ENCODE measurements around the gene NOCT. TPM values are rescaled to one million over a fixed set of nuclear protein-coding genes. Genes with fewer than 3 reads are reported as not detected.
"Not testable (repeated sequence)": the region's sequence is repeated elsewhere in the genome, so short reads cannot be mapped to it uniquely, and the experiment has no call there.

The NOCT gene
- total RNA-seq, 1 experiment from 2014 or later, result 43.4 TPM

DNA sequence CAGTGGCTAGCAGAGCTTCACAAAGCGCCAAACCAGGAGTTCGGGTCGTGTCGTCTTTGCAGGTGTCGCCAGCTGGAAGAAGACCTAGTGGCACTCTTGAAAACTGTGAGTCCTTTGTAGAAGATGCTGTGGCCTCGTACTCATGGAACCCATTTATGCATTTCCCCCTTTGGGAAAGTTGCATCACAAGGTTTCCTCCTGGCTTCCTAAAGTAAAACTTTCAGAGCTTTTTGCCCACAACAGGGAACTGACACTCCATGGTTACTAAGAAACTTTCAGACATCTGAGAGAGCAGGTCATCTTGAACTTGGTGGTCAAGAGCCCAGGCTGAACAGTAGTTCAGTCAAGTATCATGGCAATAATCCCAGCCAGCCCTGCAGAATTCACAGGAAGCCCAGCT is 15.9 kb upstream of the NOCT start (continued):
- TF ChIP-seq, protein P1, sequence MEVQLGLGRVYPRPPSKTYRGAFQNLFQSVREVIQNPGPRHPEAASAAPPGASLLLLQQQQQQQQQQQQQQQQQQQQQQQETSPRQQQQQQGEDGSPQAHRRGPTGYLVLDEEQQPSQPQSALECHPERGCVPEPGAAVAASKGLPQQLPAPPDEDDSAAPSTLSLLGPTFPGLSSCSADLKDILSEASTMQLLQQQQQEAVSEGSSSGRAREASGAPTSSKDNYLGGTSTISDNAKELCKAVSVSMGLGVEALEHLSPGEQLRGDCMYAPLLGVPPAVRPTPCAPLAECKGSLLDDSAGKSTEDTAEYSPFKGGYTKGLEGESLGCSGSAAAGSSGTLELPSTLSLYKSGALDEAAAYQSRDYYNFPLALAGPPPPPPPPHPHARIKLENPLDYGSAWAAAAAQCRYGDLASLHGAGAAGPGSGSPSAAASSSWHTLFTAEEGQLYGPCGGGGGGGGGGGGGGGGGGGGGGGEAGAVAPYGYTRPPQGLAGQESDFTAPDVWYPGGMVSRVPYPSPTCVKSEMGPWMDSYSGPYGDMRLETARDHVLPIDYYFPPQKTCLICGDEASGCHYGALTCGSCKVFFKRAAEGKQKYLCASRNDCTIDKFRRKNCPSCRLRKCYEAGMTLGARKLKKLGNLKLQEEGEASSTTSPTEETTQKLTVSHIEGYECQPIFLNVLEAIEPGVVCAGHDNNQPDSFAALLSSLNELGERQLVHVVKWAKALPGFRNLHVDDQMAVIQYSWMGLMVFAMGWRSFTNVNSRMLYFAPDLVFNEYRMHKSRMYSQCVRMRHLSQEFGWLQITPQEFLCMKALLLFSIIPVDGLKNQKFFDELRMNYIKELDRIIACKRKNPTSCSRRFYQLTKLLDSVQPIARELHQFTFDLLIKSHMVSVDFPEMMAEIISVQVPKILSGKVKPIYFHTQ (CRISPR knock-in tag; IDR thresholded peaks at IDR 0.05), result no peak
- TF ChIP-seq, protein P2, sequence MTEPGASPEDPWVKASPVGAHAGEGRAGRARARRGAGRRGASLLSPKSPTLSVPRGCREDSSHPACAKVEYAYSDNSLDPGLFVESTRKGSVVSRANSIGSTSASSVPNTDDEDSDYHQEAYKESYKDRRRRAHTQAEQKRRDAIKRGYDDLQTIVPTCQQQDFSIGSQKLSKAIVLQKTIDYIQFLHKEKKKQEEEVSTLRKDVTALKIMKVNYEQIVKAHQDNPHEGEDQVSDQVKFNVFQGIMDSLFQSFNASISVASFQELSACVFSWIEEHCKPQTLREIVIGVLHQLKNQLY (CRISPR knock-in tag; IDR thresholded peaks at IDR 0.05), result no peak

DNA sequence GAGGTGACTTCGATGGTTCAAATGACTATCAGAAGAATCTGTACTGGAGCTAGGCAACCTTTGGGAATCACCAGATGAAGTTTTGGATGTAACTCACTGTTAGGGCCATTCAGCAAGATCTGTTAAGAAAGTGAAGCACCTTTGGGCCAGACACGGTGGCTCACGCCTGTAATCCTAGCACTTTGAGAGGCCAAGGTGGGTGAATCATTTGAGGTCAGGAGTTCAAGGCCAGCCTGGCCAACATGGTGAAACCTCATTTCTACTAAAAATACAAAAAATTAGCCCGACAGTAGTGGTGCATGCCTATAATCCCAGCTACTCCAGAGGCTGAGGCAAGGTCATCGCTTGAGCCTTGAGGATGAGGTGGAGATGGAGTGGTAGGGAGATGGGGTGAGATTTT is 15.4 kb upstream of the NOCT start:
- H3K36me3 Mint-ChIP-seq; H3K4me3 Mint-ChIP-seq; DNase-seq (ENCODE audit: low spot score); POLR2A ChIA-PET; CTCF ChIA-PET; H3K4me1 Mint-ChIP-seq; H3K27me3 Mint-ChIP-seq (ENCODE audit: low read depth); ATAC-seq; H3K9me3 Mint-ChIP-seq; H3K27ac Mint-ChIP-seq: not testable (repeated sequence)

DNA sequence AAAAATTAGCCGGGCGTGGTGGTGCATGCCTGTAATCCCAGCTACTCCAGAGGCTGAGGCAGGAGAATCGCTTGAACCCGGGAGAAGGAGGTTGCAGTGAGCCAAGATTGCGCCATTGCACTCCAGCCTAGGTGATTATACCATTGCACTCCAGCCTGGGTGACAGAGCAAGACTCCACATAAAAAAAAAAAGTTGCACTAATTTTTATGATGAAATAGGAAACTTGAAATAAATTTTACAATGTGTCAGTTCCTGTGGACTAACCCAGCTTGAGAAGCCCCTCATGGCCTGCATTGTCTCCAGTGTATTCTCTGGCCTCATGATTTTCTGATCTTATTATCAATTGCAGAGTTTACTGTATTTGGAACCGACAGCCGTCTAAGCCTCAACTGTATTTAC is 14.2 kb upstream of the NOCT start:
- CTCF ChIA-PET; H3K9me3 Mint-ChIP-seq; DNase-seq (ENCODE audit: low spot score); ATAC-seq; H3K36me3 Mint-ChIP-seq; H3K27me3 Mint-ChIP-seq (ENCODE audit: low read depth); H3K4me3 Mint-ChIP-seq; H3K4me1 Mint-ChIP-seq; H3K27ac Mint-ChIP-seq: not testable (repeated sequence)
- POLR2A ChIA-PET, result interaction anchor here (0.6 kb wide), 1 partner anchor 441 kb away, joined by 4 read pairs; no protein-coding TSS in a partner anchor

DNA sequence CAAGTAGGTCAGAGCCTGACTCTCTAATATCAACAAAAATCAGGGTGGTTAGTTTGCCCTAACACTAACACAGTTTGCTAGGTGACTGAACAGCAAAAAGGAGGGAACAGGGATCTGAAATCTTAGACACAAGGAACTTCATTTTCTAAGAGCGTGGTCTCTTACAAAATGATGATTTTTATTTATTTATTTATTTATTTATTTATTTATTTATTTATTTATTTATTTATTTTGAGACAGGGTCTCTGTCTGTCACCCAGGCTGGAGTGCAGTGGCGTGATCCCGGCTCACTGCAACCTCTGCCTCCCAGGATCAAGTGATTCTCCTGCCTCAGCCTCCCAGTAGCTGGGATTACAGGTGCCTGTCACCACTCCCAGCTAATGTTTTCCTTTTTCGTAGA is 11.9 kb upstream of the NOCT start:
- H3K27ac Mint-ChIP-seq; ATAC-seq; H3K4me3 Mint-ChIP-seq; POLR2A ChIA-PET; H3K4me1 Mint-ChIP-seq; H3K27me3 Mint-ChIP-seq (ENCODE audit: low read depth); H3K36me3 Mint-ChIP-seq; H3K9me3 Mint-ChIP-seq; DNase-seq (ENCODE audit: low spot score): not testable (repeated sequence)
- CTCF ChIA-PET, result interaction anchor here (1.4 kb wide), 1 partner anchor 27 kb away, joined by 3 read pairs; no protein-coding TSS in a partner anchor

DNA sequence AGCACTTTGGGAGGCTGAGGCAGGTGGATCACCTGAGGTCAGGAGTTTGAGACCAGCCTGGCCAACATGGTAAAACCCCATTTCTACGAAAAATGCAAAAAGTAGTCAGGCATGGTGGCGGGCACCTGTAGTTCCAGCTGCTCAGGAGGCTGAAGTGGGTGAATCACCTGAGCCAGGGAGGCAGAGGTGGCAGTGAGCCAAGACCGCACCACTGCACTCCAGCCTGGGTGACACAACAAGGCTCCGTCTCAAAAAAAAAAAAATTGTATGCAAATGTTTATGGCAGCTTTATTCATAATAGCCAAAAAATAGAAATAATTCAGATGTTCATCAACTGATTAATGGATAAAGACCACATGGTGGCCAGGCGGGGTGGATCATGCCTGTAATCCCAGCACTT is 9.8 kb upstream of the NOCT start:
- Mint-ChIP-seq H3K4me3 (no peak overlapping the region), H3K9me3 (peaks cover 9% of the 10 kb centered on the region), H3K27me3 (ENCODE audit: low read depth) (no peaks in the 10 kb centered on the region), H3K4me1 (0 out of 2 replicates have a peak, but pooled peaks cover 3% of the 10 kb centered on the region), H3K27ac (no peak overlapping the region), H3K36me3 (peaks cover 10% of the 10 kb centered on the region)
- ATAC-seq (no peak), DNase-seq (ENCODE audit: low spot score) (no peak)
- TF ChIP-seq GABPB1 (CRISPR knock-in tag; IDR thresholded peaks at IDR 0.05), result no peak
- no peak for TF ChIP-seq NR2C2 (CRISPR knock-in tag; IDR thresholded peaks at IDR 0.05)
- no peak for TF ChIP-seq TCF7 (CRISPR knock-in tag; IDR thresholded peaks at IDR 0.05; ENCODE audit: low read depth)
- TF ChIP-seq, protein P3, sequence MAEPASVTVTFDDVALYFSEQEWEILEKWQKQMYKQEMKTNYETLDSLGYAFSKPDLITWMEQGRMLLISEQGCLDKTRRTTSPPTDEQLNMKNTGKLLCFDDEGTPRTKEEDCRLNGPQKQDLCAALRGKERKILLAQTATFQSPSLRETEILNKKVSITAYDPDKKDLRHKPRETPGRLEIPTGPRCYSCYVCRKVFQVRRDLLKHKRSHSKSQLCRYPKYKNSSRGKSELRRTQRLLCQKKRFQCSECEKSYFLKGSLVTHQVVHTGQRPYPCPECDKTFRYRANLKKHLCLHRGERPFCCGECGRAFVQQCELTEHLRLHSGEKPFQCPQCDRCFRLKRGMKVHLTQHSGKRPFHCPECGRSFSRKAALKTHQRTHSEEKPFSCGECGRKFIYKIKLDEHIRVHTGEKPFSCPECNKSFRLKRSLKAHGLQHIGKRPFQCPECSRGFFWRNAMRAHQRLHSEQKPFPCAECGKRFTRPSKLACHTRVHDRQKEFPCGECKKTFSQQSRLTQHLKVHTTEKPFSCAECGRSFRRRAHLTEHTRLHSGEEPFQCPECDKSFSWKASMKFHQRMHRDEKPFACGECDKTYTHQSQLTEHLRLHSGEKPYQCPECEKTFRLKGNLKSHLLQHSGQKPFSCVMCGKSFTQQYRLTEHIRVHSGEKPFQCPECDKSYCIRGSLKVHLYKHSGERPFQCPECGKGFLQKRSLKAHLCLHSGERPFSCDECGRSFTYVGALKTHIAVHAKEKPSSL (CRISPR knock-in tag; conservative IDR thresholded peaks at IDR 0.05), result no peak
- TF ChIP-seq, protein P1 (CRISPR knock-in tag; IDR thresholded peaks at IDR 0.05), result no peak
- no peak for TF ChIP-seq OVOL2 (CRISPR knock-in tag; IDR thresholded peaks at IDR 0.05; ENCODE audit: borderline replicate concordance)
- no peak for TF ChIP-seq CBFB (CRISPR knock-in tag; IDR thresholded peaks at IDR 0.05; ENCODE audit: low read depth)
- no peak for TF ChIP-seq TEAD1 (CRISPR knock-in tag; IDR thresholded peaks at IDR 0.05)
- TF ChIP-seq, protein P4, sequence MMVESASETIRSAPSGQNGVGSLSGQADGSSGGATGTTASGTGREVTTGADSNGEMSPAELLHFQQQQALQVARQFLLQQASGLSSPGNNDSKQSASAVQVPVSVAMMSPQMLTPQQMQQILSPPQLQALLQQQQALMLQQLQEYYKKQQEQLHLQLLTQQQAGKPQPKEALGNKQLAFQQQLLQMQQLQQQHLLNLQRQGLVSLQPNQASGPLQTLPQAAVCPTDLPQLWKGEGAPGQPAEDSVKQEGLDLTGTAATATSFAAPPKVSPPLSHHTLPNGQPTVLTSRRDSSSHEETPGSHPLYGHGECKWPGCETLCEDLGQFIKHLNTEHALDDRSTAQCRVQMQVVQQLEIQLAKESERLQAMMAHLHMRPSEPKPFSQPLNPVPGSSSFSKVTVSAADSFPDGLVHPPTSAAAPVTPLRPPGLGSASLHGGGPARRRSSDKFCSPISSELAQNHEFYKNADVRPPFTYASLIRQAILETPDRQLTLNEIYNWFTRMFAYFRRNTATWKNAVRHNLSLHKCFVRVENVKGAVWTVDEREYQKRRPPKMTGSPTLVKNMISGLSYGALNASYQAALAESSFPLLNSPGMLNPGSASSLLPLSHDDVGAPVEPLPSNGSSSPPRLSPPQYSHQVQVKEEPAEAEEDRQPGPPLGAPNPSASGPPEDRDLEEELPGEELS (CRISPR knock-in tag; IDR thresholded peaks at IDR 0.05), result no peak
- no peak for TF ChIP-seq KAT7 (CRISPR knock-in tag; IDR thresholded peaks at IDR 0.05; ENCODE audit: borderline replicate concordance)
- TF ChIP-seq, protein P5, sequence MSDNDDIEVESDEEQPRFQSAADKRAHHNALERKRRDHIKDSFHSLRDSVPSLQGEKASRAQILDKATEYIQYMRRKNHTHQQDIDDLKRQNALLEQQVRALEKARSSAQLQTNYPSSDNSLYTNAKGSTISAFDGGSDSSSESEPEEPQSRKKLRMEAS (CRISPR knock-in tag; IDR thresholded peaks at IDR 0.05), result no peak
- TF ChIP-seq MYBL2 (CRISPR knock-in tag; IDR thresholded peaks at IDR 0.05), result no peak
- no peak for TF ChIP-seq JUN (CRISPR knock-in tag; IDR thresholded peaks at IDR 0.05)
- no peak for TF ChIP-seq SP1 (CRISPR knock-in tag; conservative IDR thresholded peaks at IDR 0.05)
- no peak for TF ChIP-seq NFE2L1 (CRISPR knock-in tag; IDR thresholded peaks at IDR 0.05)
- no peak for TF ChIP-seq GRHL2 (CRISPR knock-in tag; IDR thresholded peaks at IDR 0.05; ENCODE audit: insufficient replicate concordance, severe bottlenecking)
- CTCF ChIA-PET, result no interaction called here
- POLR2A ChIA-PET, result no interaction called here
